Mesodermal cell (in vitro differentiated cells): ENCODE data around the gene KLF13.

Experiments
- H3K27ac ChIP-seq: 2 replicates; pipeline ENCODE4 v1.7.0; 2013; ENCODE audit warnings: mild to moderate bottlenecking, low read depth, low read length, moderate library complexity; ENCODE audit not compliant: severe bottlenecking
- H3K36me3 ChIP-seq: 2 replicates; pipeline ENCODE4 v1.7.1; 2013; ENCODE audit warnings: mild to moderate bottlenecking, low read length, moderate library complexity; ENCODE audit not compliant: control insufficient read depth, insufficient read depth
- H3K4me1 ChIP-seq: one replicate; pipeline ENCODE4 v1.7.1; 2013; ENCODE audit warnings: mild to moderate bottlenecking, low read length; ENCODE audit not compliant: insufficient read depth, control insufficient read depth, poor library complexity, severe bottlenecking
- H3K4me3 ChIP-seq: 2 replicates; pipeline ENCODE4 v1.7.0; 2013; ENCODE audit warnings: low read length, control low read depth, mild to moderate bottlenecking; ENCODE audit not compliant: insufficient read depth, poor library complexity, severe bottlenecking; ENCODE audit errors: extremely low read depth
- H3K9me3 ChIP-seq: 2 replicates; pipeline ENCODE4 v1.7.1; 2013; ENCODE audit warnings: mild to moderate bottlenecking, low read length, moderate library complexity; ENCODE audit not compliant: control insufficient read depth
- WGBS, 2 experiments: methylation state at CpG; one replicate each; pipeline ENCODE4 v1.1.5; 2013; ENCODE audit warnings: missing lambda C conversion rate in 2 of 2; ENCODE audit not compliant: insufficient coverage in 2 of 2; 5-methylcytosine and 5-hydroxymethylcytosine counted together

The KLF13 gene

GRCh38 chr15:31307270-31308184, 19.1 kb upstream of the KLF13 start:
- Histone ChIP-seq H3K27ac (no peak overlapping the region), H3K4me3 (no peak overlapping the region)
- WGBS, 2 experiments = 70% methylated on average over 19 to 20 of the region's 20 CpGs

DNA sequence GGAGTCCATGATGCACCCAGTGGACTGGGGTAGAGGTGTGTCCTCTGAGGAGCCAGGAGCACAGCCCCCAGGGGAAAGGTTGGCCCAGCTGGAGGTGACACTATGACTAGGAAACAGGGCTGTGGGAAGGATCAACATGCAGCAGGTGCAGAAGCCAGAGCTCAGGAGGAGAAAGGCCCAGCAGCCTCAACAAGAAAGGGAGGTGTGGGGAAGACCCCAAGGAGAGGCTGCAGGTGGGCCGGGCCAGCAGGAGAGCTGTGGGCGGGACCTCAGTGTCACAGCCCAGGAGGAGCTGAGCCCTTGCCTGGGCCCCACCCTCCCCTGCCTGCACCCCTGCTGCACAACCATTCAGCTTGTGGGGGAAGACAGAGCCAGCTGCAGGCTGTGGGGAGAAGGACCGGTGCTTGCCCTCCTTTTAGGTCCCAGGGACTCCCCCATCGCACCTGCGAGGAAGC, 18.4 kb upstream of the KLF13 start:
- WGBS, 2 experiments = 43 to 63% methylated on average over 3 to 4 of the region's 5 CpGs
- Histone ChIP-seq H3K4me3 (no peak overlapping the region), H3K4me1 (peaks cover 5% of the 10 kb centered on the region), H3K9me3 (peaks cover 2% of the 10 kb centered on the region), H3K27ac (no peak overlapping the region), H3K36me3 (no peaks in the 10 kb centered on the region)

More at GRCh38 chr15:31307270-31308184, 19.1 kb upstream of the KLF13 start:
- H3K9me3 ChIP-seq = no peaks in the 10 kb centered on the region
- H3K4me1 ChIP-seq = peaks cover 5% of the 10 kb centered on the region
- H3K36me3 ChIP-seq = no peaks in the 10 kb centered on the region

DNA sequence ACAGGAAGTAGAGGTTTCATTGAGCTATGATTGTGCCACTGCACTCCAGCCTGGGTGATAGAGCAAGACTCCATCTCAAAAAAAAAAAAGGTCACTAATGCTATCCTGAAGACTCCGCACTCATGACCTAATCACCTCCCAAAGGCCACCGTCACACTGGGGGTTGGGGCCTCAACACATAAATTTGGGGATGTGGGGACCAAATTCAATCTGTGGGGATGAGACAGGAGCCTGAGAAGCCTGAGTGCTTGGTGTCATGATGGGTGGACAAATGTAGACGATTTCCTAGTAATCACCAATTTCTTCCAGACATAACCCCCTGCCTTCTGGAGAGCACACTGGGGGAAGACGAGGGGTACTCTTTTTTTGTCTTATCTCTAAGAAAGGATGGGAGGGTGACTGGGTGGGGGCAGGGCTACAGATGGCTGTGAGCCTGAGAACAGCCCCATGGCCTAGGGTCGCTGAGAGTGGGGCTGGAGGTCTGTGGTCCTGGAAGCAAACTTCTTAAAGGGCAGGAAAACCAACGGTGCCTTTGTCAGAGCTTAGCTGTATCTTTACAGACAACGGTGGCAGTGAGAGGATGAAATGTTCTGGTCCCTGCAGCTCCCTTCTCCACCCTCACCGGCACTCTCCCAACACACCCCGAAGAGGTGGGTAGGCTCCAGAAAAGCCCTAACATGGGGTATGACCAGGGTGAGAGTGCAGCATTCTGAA, 16.6 kb upstream of the KLF13 start:
- Histone ChIP-seq H3K36me3 (no peaks in the 10 kb centered on the region), H3K27ac (no peak overlapping the region), H3K9me3 (peaks cover 6% of the 10 kb centered on the region), H3K4me1 (no peaks in the 10 kb centered on the region), H3K4me3 (no peak overlapping the region)
- 77 to 84% methylated on average over 2 to 3 of the region's 9 CpGs for WGBS, 2 experiments

GRCh38 chr15:31311735-31312619, 14.7 kb upstream of the KLF13 start:
- Histone ChIP-seq H3K36me3 (no peaks in the 10 kb centered on the region), H3K4me3 (no peak overlapping the region), H3K9me3 (peaks cover 6% of the 10 kb centered on the region), H3K27ac (no peak overlapping the region), H3K4me1 (no peaks in the 10 kb centered on the region)
- WGBS, 2 experiments = 93 to 94% methylated on average over 14 to 17 of the region's 18 CpGs

GRCh38 chr15:31313223-31313622, 13.4 kb upstream of the KLF13 start:
- H3K27ac ChIP-seq = no peak overlapping the region
- no peak overlapping the region for H3K4me3 ChIP-seq
- no peaks in the 10 kb centered on the region for H3K36me3 ChIP-seq
- peaks cover 6% of the 10 kb centered on the region for H3K9me3 ChIP-seq
- H3K4me1 ChIP-seq = no peaks in the 10 kb centered on the region

GRCh38 chr15:31314380-31314779, 12.3 kb upstream of the KLF13 start:
- no peak overlapping the region for H3K4me3 ChIP-seq
- H3K9me3 ChIP-seq = peaks cover 6% of the 10 kb centered on the region
- no peak overlapping the region for H3K27ac ChIP-seq
- H3K36me3 ChIP-seq = no peaks in the 10 kb centered on the region
- 92 to 95% methylated on average over 10 to 12 of the region's 12 CpGs for WGBS, 2 experiments
- no peaks in the 10 kb centered on the region for H3K4me1 ChIP-seq

DNA sequence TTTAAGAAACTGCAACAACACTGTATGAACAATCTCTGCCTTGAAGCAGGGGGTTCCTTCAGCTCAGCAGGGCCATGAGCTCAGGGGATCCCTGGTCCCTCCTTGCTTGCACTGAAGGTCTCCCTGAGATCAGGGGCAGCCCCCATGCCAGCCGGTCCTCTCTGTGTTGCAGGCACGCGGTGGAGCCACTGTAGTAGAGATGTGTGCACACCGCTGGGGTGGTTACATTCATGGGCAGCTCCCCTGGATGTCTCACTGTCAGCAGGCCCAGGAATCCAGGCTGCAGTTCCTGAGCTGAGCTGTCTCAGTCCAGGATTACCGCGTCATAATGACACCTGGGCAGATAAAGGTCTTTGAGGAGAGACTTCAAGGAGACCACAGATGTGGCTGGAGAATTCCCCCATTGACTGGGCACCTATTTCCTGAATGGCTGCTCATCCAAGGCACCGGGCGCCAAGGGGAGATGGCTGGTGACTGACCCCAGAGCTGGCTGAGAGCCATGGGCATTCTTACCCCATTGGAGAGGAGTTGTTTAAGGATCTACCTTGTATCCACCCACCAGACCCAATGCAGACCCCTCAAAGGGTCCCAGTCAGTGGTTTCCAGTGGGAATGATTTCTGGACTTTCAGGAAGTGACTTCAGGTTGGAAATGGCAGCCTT, 10.4 kb upstream of the KLF13 start:
- Histone ChIP-seq H3K4me1 (no peaks in the 10 kb centered on the region), H3K27ac (no peak overlapping the region), H3K9me3 (peaks cover 6% of the 10 kb centered on the region), H3K4me3 (no peak overlapping the region), H3K36me3 (no peaks in the 10 kb centered on the region)
- WGBS, 2 experiments = 96% methylated on average over 2 to 6 of the region's 8 CpGs

DNA sequence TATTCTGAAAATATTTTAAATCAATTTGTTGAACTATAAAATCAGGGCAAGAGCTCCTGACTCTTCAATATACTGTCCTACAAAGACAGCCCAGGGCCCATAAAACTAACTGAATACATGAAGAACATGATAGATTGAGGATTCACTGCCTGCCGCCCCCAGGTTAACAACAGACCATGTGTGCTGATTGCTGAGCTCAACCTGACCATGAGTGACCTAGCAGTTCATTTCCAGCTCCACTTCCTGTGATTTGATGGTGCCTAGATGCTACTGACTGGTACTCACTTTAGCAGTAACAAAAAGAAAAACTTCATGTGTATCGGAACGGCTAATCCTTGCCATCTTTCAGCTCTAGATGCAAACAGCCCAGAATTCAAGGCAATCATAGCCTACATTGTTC, 9.6 kb upstream of the KLF13 start:
- Histone ChIP-seq H3K36me3 (no peaks in the 10 kb centered on the region), H3K9me3 (peaks cover 6% of the 10 kb centered on the region), H3K4me1 (no peaks in the 10 kb centered on the region), H3K4me3 (no peak overlapping the region), H3K27ac (no peak overlapping the region)
- 100% methylated on average over 2 of the region's 3 CpGs for WGBS, 2 experiments

DNA sequence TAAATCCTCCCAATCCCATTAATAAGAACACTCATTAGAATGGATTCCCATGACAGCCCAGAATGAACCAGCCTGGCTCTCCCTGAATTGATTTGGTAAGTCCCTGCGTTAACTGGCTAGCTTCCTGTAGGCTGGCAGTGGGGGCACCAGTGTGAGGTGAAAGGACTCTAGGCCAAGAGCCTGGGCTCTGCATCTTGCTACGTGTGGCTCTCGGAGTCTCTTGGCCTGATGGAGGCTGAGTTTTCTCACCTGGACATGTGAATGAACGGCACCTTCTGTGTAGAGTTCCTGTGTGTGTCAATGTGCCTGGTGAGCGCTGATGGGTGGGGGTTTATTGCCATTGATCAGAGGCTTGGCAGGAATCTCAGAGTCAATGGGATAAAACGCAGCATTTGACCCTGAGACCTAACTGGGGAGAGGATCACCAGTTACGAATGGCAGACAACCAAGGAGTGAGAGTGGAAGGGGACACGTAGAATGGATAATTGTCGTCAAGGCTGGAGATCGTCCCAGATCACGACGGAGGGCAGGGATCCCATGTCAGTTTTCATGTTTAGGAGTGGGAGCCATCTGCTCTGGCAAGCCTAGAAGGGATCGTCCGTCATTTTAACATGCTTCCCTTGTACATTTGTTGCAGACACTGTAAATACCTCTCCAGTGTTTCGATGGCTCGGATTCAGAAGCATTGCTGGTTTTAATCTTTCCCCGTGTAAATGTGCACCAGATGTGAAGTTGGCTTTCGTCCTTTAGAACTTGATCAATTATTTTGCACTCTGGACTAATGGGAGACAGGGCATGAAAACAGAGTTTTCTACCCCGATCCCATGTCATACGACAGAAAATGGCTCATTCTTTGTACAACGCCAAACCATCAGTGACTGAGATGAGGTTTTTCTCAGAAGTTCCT, 9.0 kb upstream of the KLF13 start:
- H3K4me1 ChIP-seq = no peaks in the 10 kb centered on the region
- H3K36me3 ChIP-seq = no peaks in the 10 kb centered on the region
- H3K4me3 ChIP-seq = no peak overlapping the region
- no peak overlapping the region for H3K27ac ChIP-seq
- peaks cover 6% of the 10 kb centered on the region for H3K9me3 ChIP-seq
- 88 to 90% methylated on average over 21 of the region's 21 CpGs for WGBS, 2 experiments
